Measurements from ENCODE around the gene RGS11.

The RGS11 gene

GRCh38 chr16:242281-242680 is 33.5 kb downstream of the RGS11 start:
- DNase-seq, result no peak
- Histone ChIP-seq H3K4ac (ENCODE audit: low read depth, low read length) (no peak overlapping the region), H3K27me3 (ENCODE audit: insufficient read depth, low read length) (no peaks in the 10 kb centered on the region)

DNA sequence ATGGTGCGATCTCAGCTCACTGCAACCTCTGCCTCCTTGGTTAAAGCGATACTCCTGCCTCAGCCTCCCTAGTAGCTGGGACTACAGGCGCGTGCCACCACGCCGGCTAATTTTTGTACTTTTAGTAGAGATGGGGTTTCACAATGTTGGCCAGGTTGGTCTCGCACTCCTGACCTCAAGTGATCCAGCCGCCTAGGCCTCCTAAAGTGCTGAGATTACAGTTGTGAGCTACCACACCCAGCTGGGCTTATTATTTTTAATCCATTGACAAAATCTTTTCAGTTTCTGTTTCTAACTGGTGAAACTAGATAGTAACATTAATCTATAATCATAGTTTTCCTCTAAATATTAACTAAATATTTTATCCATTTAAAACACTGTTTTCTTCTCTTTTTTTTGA is 35.2 kb downstream of the RGS11 start:
- Histone ChIP-seq H3K27me3 (ENCODE audit: insufficient read depth, low read length) (no peaks in the 10 kb centered on the region), H3K4me1 (ENCODE audit: control insufficient read depth in 1 of 2, insufficient read depth in 2 of 2, low read length in 2 of 2) (no peaks in the 10 kb centered on the region), H3K79me1 (ENCODE audit: low read length) (no peaks in the 10 kb centered on the region), H2BK5ac (ENCODE audit: low read depth, low read length, poor library complexity) (no peak overlapping the region), H2BK120ac (ENCODE audit: insufficient read depth, low read length, poor library complexity) (no peak overlapping the region), H3K79me2 (ENCODE audit: control insufficient read depth, insufficient read depth, low read length, poor library complexity) (no peaks in the 10 kb centered on the region), H4K8ac (ENCODE audit: low read depth, low read length) (no peak overlapping the region), H2AFZ (ENCODE audit: insufficient read depth, low read length, poor library complexity) (no peak overlapping the region), H3K9ac (ENCODE audit: low read length) (no peak overlapping the region), H3K27ac (ENCODE audit: low read depth, low read length) (no peak overlapping the region), H3K18ac (ENCODE audit: low read length) (no peak overlapping the region), H4K91ac (ENCODE audit: low read depth, low read length) (no peak overlapping the region), H3K4me2 (ENCODE audit: low read length) (no peak overlapping the region), H3K14ac (ENCODE audit: low read length) (no peak overlapping the region), H3K36me3 (ENCODE audit: control insufficient read depth in 1 of 2, insufficient read depth in 2 of 2, low read length in 2 of 2) (no peaks in the 10 kb centered on the region), H3K9me3 (ENCODE audit: insufficient read depth, low read depth, low read length) (no peaks in the 10 kb centered on the region), H3K23ac (ENCODE audit: low read length) (no peak overlapping the region), H2AK5ac (ENCODE audit: low read length) (no peak overlapping the region), H4K12ac (ENCODE audit: low read depth, low read length) (no peak overlapping the region), H3K4me3 (ENCODE audit: low read depth, low read length) (no peak overlapping the region), H2BK12ac (ENCODE audit: low read length) (no peak overlapping the region), H3K4ac (ENCODE audit: low read depth, low read length) (no peak overlapping the region)
- no CpG with 5 or more reads among the region's 8 CpGs for WGBS (ENCODE audit: extremely low coverage, insufficient coverage, insufficient read length)
- no peak for DNase-seq

More at GRCh38 chr16:242281-242680, 33.5 kb downstream of the RGS11 start:
- no peak overlapping the region for H2BK120ac ChIP-seq (ENCODE audit: insufficient read depth, low read length, poor library complexity)
- no peak overlapping the region for H2AK5ac ChIP-seq (ENCODE audit: low read length)
- no peaks in the 10 kb centered on the region for H3K4me1 ChIP-seq (ENCODE audit: control insufficient read depth in 1 of 2, insufficient read depth in 2 of 2, low read length in 2 of 2)
- no peak overlapping the region for H3K27ac ChIP-seq (ENCODE audit: low read depth, low read length)
- no peak overlapping the region for H4K8ac ChIP-seq (ENCODE audit: low read depth, low read length)
- H3K79me1 ChIP-seq (ENCODE audit: low read length), result no peaks in the 10 kb centered on the region
- WGBS (ENCODE audit: extremely low coverage, insufficient coverage, insufficient read length), result no CpG with 5 or more reads among the region's 10 CpGs
- no peak overlapping the region for H4K12ac ChIP-seq (ENCODE audit: low read depth, low read length)
- H3K18ac ChIP-seq (ENCODE audit: low read length), result no peak overlapping the region
- no peak overlapping the region for H3K14ac ChIP-seq (ENCODE audit: low read length)
- no peaks in the 10 kb centered on the region for H3K36me3 ChIP-seq (ENCODE audit: control insufficient read depth in 1 of 2, insufficient read depth in 2 of 2, low read length in 2 of 2)
- H3K4me2 ChIP-seq (ENCODE audit: low read length), result no peak overlapping the region
- H2BK12ac ChIP-seq (ENCODE audit: low read length), result no peak overlapping the region
- no peak overlapping the region for H4K91ac ChIP-seq (ENCODE audit: low read depth, low read length)
- no peak overlapping the region for H3K9ac ChIP-seq (ENCODE audit: low read length)
- no peaks in the 10 kb centered on the region for H3K9me3 ChIP-seq (ENCODE audit: insufficient read depth, low read depth, low read length)
- H3K4me3 ChIP-seq (ENCODE audit: low read depth, low read length), result no peak overlapping the region
- H2BK5ac ChIP-seq (ENCODE audit: low read depth, low read length, poor library complexity), result no peak overlapping the region
- H3K79me2 ChIP-seq (ENCODE audit: control insufficient read depth, insufficient read depth, low read length, poor library complexity), result no peaks in the 10 kb centered on the region
- H2AFZ ChIP-seq (ENCODE audit: insufficient read depth, low read length, poor library complexity), result no peak overlapping the region
- no peak overlapping the region for H3K23ac ChIP-seq (ENCODE audit: low read length)

- Histone ChIP-seq H3K14ac (ENCODE audit: low read length) (no peak overlapping the region), H3K4me3 (ENCODE audit: low read depth, low read length) (no peak overlapping the region), H3K9me3 (ENCODE audit: insufficient read depth, low read depth, low read length) (no peaks in the 10 kb centered on the region), H2BK120ac (ENCODE audit: insufficient read depth, low read length, poor library complexity) (no peak overlapping the region), H3K23ac (ENCODE audit: low read length) (no peak overlapping the region), H3K27me3 (ENCODE audit: insufficient read depth, low read length) (no peaks in the 10 kb centered on the region), H3K36me3 (ENCODE audit: control insufficient read depth in 1 of 2, insufficient read depth in 2 of 2, low read length in 2 of 2) (no peaks in the 10 kb centered on the region), H2AK5ac (ENCODE audit: low read length) (no peak overlapping the region), H4K12ac (ENCODE audit: low read depth, low read length) (no peak overlapping the region), H3K79me2 (ENCODE audit: control insufficient read depth, insufficient read depth, low read length, poor library complexity) (peaks cover 2% of the 10 kb centered on the region), H3K27ac (ENCODE audit: low read depth, low read length) (no peak overlapping the region), H3K4me2 (ENCODE audit: low read length) (no peak overlapping the region), H2BK5ac (ENCODE audit: low read depth, low read length, poor library complexity) (no peak overlapping the region), H3K4me1 (ENCODE audit: control insufficient read depth in 1 of 2, insufficient read depth in 2 of 2, low read length in 2 of 2) (no peaks in the 10 kb centered on the region), H2AFZ (ENCODE audit: insufficient read depth, low read length, poor library complexity) (no peak overlapping the region), H4K91ac (ENCODE audit: low read depth, low read length) (no peak overlapping the region), H3K9ac (ENCODE audit: low read length) (no peak overlapping the region), H3K18ac (ENCODE audit: low read length) (no peak overlapping the region), H3K4ac (ENCODE audit: low read depth, low read length) (no peak overlapping the region), H2BK12ac (ENCODE audit: low read length) (no peak overlapping the region), H4K8ac (ENCODE audit: low read depth, low read length) (no peak overlapping the region), H3K79me1 (ENCODE audit: low read length) (peaks cover 6% of the 10 kb centered on the region)
- no CpG with 5 or more reads among the region's 3 CpGs for WGBS (ENCODE audit: extremely low coverage, insufficient coverage, insufficient read length)
- DNase-seq, result peak; percentile 49 to 74
Measured at GRCh38 chr16:239948-240277, 35.8 kb downstream of the RGS11 start.

DNA sequence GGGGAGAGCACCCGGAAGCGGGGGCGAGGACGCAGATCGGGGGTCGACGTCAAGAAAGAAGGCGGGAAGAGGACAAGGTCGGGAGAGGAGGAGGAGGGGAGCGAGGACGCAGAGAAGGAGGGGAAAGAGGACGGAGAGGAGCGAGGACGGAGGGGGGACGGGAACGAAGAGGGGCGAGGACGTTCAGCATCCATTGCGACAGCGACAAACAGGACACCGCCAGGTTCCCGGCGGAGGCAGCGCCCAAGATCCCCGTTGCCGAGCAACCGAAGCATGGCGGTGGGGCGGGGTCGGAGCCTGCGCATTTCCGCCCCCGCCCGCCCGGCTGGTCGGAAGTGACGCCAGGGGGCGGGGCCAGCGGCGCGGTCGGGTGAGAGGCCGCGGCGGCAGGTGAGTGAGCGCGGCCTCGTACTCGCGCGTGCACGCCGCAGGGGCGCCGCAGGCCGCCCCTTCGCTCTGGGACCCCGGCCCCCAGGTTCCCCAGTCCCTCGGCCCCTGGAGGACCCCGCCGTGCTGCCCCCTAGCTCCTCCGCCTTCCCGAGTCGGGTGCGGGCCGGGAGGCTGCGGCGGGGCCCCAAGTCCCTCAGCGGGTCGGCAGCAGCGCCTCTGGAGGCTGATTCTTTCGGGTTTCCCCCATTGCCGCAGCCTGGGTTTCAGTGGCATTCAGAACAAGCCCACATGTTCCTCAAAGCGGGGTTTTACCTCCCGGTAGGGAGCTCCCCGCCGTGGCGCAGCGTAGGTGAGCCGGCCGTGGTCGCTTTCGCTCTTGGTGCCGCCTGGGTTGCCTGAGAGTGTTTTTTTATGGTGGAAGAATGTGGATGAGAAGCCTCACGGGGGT is 41.1 kb downstream of the RGS11 start, which contains the start of gene FAM234A:
FAM234A (plus strand) TSS at position 354 of the 838 bp plus-strand sequence. CDS start 19,593 bp downstream, outside the sequence.
- Histone ChIP-seq H4K12ac (ENCODE audit: low read depth, low read length) (peak within 1 kb of the TSS; percentile 82), H3K27ac (ENCODE audit: low read depth, low read length) (peak within 1 kb of the TSS; percentile 89), H4K8ac (ENCODE audit: low read depth, low read length) (peak within 1 kb of the TSS; percentile 72), H2BK5ac (ENCODE audit: low read depth, low read length, poor library complexity) (peak within 1 kb of the TSS; percentile 83), H2BK12ac (ENCODE audit: low read length) (peak within 1 kb of the TSS; percentile 32), H3K36me3 (ENCODE audit: control insufficient read depth in 1 of 2, insufficient read depth in 2 of 2, low read length in 2 of 2) (no peaks in the 10 kb centered on the region), H3K27me3 (ENCODE audit: insufficient read depth, low read length) (no peaks in the 10 kb centered on the region), H3K79me2 (ENCODE audit: control insufficient read depth, insufficient read depth, low read length, poor library complexity) (peaks cover 5% of the 10 kb centered on the region), H2BK120ac (ENCODE audit: insufficient read depth, low read length, poor library complexity) (peak within 1 kb of the TSS; percentile 47), H3K4me1 (ENCODE audit: control insufficient read depth in 1 of 2, insufficient read depth in 2 of 2, low read length in 2 of 2) (no peaks in the 10 kb centered on the region), H3K4me2 (ENCODE audit: low read length) (peak within 1 kb of the TSS; percentile 91), H3K9me3 (ENCODE audit: insufficient read depth, low read depth, low read length) (no peaks in the 10 kb centered on the region), H3K9ac (ENCODE audit: low read length) (peak within 1 kb of the TSS; percentile 76), H3K14ac (ENCODE audit: low read length) (peak within 1 kb of the TSS; percentile 69), H2AFZ (ENCODE audit: insufficient read depth, low read length, poor library complexity) (peak within 1 kb of the TSS; percentile 72), H4K91ac (ENCODE audit: low read depth, low read length) (peak within 1 kb of the TSS; percentile 63), H3K4me3 (ENCODE audit: low read depth, low read length) (peak within 1 kb of the TSS; percentile 83), H3K18ac (ENCODE audit: low read length) (peak within 1 kb of the TSS; percentile 50), H3K23ac (ENCODE audit: low read length) (no peak within 1 kb of the TSS), H3K4ac (ENCODE audit: low read depth, low read length) (peak within 1 kb of the TSS; percentile 44), H3K79me1 (ENCODE audit: low read length) (peaks cover 12% of the 10 kb centered on the region), H2AK5ac (ENCODE audit: low read length) (peak within 1 kb of the TSS; percentile 41)
- no CpG with 5 or more reads among the region's 85 CpGs for WGBS (ENCODE audit: extremely low coverage, insufficient coverage, insufficient read length)
- DNase-seq, result peak; percentile 97 to 99
